Colonic mucosa (tissue), 4 donors: ENCODE data around the gene SNX10. TPM values are rescaled to one million over a fixed set of nuclear protein-coding genes. Genes with fewer than 3 reads are reported as not detected.

Source experiments
- DNase-seq: peaks from one replicate; pipeline ENCODE4 v3.0.0-alpha.2; 2020
- H3K27ac ChIP-seq: fragments of 200-600 bp; one replicate; pipeline ENCODE4 v1.8.0; 2021
- H3K27me3 ChIP-seq: fragments of 200-600 bp; one replicate; pipeline ENCODE4 v1.8.0; 2021
- H3K36me3 ChIP-seq: fragments of 200-600 bp; one replicate; pipeline ENCODE4 v1.8.0; 2021
- H3K4me1 ChIP-seq: fragments of 200-600 bp; one replicate; pipeline ENCODE4 v1.8.0; 2021; ENCODE audit warnings: mild to moderate bottlenecking
- H3K4me3 ChIP-seq: fragments of 200-600 bp; one replicate; pipeline ENCODE4 v1.8.0; 2021
- H3K9ac ChIP-seq, 2 donors: one replicate each; pipeline ENCODE4 v1.7.0; 2013; ENCODE audit warnings: control low read depth in 2 of 2, low read depth in 2 of 2, low read length in 2 of 2
- H3K9me3 ChIP-seq: fragments of 200-600 bp; one replicate; pipeline ENCODE4 v1.8.0; 2021
- intact Hi-C: fragments of 100-400 bp; cut with DNase I; formaldehyde crosslinking; loops from one replicate; pipeline ENCODE4 v1.14.1; 2022
- total RNA-seq, 2 donors: library from RNA; stranded (reverse); fragmentation: NEBNext Ultra II Directional in 1 of 2; extraction: Animal tissue kit (Norgen Biotek cat#: 25700) in 1 of 2; gene quantifications; one replicate each; pipeline ENCODE4 v1.2.1, GENCODE V29; 2021
- TF ChIP-seq, protein P1 (sequence below): fragments of 200-600 bp; IDR thresholded peaks from one replicate; pipeline ENCODE4 v1.8.0; 2022; ENCODE audit warnings: antibody characterized with exemption, mild to moderate bottlenecking
- donor health status: healthy.
- donor health status: DM: no; HTN: no; CAD: no.
- donor health status: DM: no; HTN: no; CAD: no.

SNX10 gene
- total RNA-seq, 2 donors from 2014 or later: 3.1 to 4.9 TPM

DNA sequence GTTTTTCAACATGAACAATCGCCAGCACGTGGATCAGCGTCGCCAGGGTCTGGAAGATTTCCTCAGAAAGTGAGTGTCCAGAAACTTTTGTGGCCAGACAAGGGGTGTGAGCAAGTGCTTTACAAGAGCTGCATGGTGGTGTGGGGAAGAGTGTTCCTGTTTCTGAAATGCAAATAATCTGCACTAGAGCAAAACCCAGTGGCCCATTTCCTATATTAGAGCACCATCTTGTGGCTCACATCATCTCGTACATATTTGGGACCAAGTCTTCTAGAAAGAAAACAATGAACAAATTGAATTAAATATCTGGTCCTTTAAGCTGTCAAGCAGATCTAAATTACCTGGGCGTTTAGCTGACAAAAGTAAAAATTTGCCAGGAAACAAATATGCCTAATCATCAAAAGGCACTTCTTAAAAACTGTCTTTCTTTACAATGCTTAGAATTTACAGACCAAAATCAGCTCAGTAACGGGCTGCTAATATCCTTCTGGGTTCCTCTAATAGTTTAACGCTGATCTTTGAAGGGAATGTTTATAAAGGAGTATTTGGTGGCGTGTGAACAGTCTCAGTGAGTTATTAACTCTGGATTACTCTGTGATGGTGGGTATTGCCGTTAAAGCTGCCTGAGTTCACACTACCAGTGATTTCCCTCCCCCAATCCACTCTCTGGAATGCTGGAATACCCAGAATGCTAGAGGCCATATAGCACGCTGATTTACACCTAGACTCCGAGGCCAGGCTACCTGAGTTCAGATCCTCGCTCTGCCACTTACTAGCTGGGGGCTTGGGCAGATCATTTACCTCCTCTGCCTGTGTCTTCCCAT lies 73.6 kb downstream of the SNX10 start:
- Histone ChIP-seq H3K9me3 (no peaks in the 10 kb centered on the region), H3K4me3 (no peak overlapping the region), H3K36me3 (no peaks in the 10 kb centered on the region), H3K4me1 (no peaks in the 10 kb centered on the region), H3K27me3 (no peaks in the 10 kb centered on the region), H3K9ac (no peak overlapping the region), H3K27ac (no peak overlapping the region)
- peak; percentile 65 for DNase-seq
- TF ChIP-seq, protein P1, sequence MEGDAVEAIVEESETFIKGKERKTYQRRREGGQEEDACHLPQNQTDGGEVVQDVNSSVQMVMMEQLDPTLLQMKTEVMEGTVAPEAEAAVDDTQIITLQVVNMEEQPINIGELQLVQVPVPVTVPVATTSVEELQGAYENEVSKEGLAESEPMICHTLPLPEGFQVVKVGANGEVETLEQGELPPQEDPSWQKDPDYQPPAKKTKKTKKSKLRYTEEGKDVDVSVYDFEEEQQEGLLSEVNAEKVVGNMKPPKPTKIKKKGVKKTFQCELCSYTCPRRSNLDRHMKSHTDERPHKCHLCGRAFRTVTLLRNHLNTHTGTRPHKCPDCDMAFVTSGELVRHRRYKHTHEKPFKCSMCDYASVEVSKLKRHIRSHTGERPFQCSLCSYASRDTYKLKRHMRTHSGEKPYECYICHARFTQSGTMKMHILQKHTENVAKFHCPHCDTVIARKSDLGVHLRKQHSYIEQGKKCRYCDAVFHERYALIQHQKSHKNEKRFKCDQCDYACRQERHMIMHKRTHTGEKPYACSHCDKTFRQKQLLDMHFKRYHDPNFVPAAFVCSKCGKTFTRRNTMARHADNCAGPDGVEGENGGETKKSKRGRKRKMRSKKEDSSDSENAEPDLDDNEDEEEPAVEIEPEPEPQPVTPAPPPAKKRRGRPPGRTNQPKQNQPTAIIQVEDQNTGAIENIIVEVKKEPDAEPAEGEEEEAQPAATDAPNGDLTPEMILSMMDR: peak; percentile 60
- intact Hi-C loops: loop anchor here (5.0 to 10.0 kb wide), 3 partner anchors 80 to 273 kb away; no protein-coding TSS in a partner anchor

DNA sequence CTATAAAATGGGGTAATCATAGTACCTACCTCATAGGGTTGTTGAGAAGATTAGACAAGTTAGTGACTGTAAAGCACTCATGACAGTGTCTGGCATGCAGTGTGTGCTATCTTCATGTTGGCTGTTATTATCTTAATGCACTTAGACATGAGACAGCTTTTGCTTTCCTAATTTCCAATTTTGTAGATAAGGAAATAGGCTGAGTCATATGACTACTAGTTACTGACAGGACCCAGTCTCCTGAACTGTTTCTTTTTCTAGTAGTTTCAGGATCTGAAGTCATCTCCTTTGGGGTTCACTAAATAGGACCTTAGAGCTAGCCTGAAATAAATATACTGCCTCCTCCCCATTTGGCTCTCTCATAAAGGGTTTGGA lies 74.2 kb downstream of the SNX10 start:
- H3K9me3 ChIP-seq: no peaks in the 10 kb centered on the region
- no peak for DNase-seq
- H3K9ac ChIP-seq: no peak overlapping the region
- H3K4me1 ChIP-seq: no peaks in the 10 kb centered on the region
- H3K27me3 ChIP-seq: no peaks in the 10 kb centered on the region
- no peak overlapping the region for H3K27ac ChIP-seq
- no peaks in the 10 kb centered on the region for H3K36me3 ChIP-seq
- intact Hi-C loops: loop anchor here (5.0 to 10.0 kb wide), 3 partner anchors 81 to 274 kb away; no protein-coding TSS in a partner anchor
- TF ChIP-seq, protein P1: no peak
- no peak overlapping the region for H3K4me3 ChIP-seq

DNA sequence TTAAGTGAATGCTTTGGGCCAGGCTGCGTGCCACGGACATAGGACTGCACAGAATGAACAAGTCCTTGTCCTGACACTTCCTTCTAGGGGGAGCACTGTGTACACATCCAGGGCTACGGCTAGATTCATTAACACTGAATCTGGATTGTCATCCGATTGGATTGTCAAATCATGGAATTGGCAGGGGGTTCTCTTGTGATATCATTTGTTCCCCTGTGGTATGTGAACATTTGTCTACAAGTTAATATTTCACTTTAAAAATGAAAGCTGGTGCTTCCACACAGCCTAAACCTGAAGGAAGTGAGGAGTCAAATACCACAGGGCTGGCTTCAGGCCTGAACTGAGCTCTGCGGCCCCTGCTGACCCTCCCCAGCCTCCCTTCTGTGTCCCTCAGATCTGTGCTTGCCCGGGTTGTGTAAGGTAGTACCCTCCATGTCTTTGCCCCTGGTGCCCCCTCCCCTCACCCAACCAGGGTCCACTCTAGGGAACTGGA lies 75.6 kb downstream of the SNX10 start:
- Histone ChIP-seq H3K4me3 (no peak overlapping the region), H3K9me3 (no peaks in the 10 kb centered on the region), H3K27me3 (no peaks in the 10 kb centered on the region), H3K36me3 (no peaks in the 10 kb centered on the region), H3K9ac (no peak overlapping the region), H3K4me1 (no peaks in the 10 kb centered on the region), H3K27ac (no peak overlapping the region)
- intact Hi-C loops: loop anchor here (5.0 to 10.0 kb wide), 3 partner anchors 82 to 275 kb away; no protein-coding TSS in a partner anchor
- TF ChIP-seq, protein P1: no peak
- DNase-seq: no peak

DNA sequence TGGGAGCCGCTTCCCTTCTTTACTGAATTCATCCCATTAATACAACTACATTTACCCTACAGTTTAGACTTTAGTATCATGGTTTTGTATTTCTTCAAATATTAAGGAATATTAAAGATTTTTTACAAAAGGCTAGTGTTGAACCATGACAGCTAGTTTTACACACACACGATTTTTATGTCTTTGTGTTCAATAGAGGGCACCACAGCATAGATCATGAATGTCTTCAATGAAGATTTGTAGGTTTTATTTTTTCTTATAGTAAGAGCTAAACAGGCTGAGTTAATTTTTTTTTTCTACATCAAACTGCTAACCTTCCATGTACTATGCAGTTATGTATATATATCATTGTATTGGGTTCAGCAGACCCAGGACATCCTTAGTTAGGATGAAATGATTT lies 76.9 kb downstream of the SNX10 start:
- intact Hi-C loops: loop anchor here (5.0 to 10.0 kb wide), 3 partner anchors 84 to 276 kb away; no protein-coding TSS in a partner anchor
- H3K4me3 ChIP-seq: no peak overlapping the region
- H3K9me3 ChIP-seq: no peaks in the 10 kb centered on the region
- TF ChIP-seq, protein P1: no peak
- H3K27me3 ChIP-seq: no peaks in the 10 kb centered on the region
- no peaks in the 10 kb centered on the region for H3K4me1 ChIP-seq
- no peak overlapping the region for H3K9ac ChIP-seq
- H3K36me3 ChIP-seq: no peaks in the 10 kb centered on the region
- no peak overlapping the region for H3K27ac ChIP-seq
- DNase-seq: no peak

DNA sequence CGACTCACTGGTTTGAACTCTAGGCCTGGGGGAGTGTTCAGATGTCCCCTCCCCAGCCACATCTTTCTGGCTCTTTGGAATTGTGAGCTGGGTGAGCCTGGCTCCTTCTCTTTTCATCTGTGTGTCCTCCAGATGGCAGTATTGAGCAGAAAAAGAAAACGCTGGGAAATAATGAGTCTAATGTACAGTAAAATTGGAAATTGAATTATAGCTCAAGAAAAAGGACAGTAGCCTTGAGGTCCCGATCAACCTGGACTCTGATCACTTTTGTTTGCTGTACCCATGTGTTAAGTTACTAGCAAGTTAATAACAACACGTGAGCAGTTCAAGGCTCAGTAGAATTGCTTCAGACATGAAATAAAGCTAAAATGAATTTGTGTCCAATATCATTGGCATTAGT lies 77.9 kb downstream of the SNX10 start:
- peak; percentile 62 for DNase-seq
- Histone ChIP-seq H3K4me1 (no peaks in the 10 kb centered on the region), H3K9ac (no peak overlapping the region), H3K4me3 (no peak overlapping the region), H3K36me3 (no peaks in the 10 kb centered on the region), H3K9me3 (no peaks in the 10 kb centered on the region), H3K27me3 (no peaks in the 10 kb centered on the region), H3K27ac (no peak overlapping the region)
- TF ChIP-seq, protein P1: peak; percentile 77
- intact Hi-C loops: loop anchor here (5.0 to 10.0 kb wide), 3 partner anchors 85 to 277 kb away; no protein-coding TSS in a partner anchor
